ENCODE data around the gene LYPD6B.

Gene LYPD6B

GRCh38 chr2:149012545-149012944 lies 26.0 kb upstream of the LYPD6B start:
- FAIRE-seq = no peak

GRCh38 chr2:149015501-149015900 lies 23.0 kb upstream of the LYPD6B start:
- no peak for FAIRE-seq

GRCh38 chr2:149015926-149016563 lies 22.5 kb upstream of the LYPD6B start:
- FAIRE-seq = no peak

- FAIRE-seq = no peak
Observed at GRCh38 chr2:149017116-149017985, 21.1 kb upstream of the LYPD6B start.

- no peak for FAIRE-seq
Observed at GRCh38 chr2:149018981-149019380, 19.5 kb upstream of the LYPD6B start.

GRCh38 chr2:149019768-149020167 lies 18.7 kb upstream of the LYPD6B start:
- FAIRE-seq = no peak

- FAIRE-seq = no peak
Observed at GRCh38 chr2:149020432-149020851, 18.1 kb upstream of the LYPD6B start.

GRCh38 chr2:149021271-149021719 lies 17.2 kb upstream of the LYPD6B start:
- FAIRE-seq = no peak

GRCh38 chr2:149021761-149022160 lies 16.7 kb upstream of the LYPD6B start:
- FAIRE-seq = no peak

GRCh38 chr2:149023091-149023490 lies 15.4 kb upstream of the LYPD6B start:
- no peak for FAIRE-seq

- FAIRE-seq = no peak
Observed at GRCh38 chr2:149027590-149028250, 10.8 kb upstream of the LYPD6B start.

GRCh38 chr2:149028377-149028776 lies 10.1 kb upstream of the LYPD6B start:
- no peak for FAIRE-seq

- no peak for FAIRE-seq
Observed at GRCh38 chr2:149028891-149029290, 9.6 kb upstream of the LYPD6B start.

- no peak for FAIRE-seq
Observed at GRCh38 chr2:149029307-149029965, 9.1 kb upstream of the LYPD6B start.

GRCh38 chr2:149031396-149031795 lies 7.1 kb upstream of the LYPD6B start:
- no peak for FAIRE-seq

GRCh38 chr2:149033716-149034115 lies 4.8 kb upstream of the LYPD6B start:
- no peak for FAIRE-seq

GRCh38 chr2:149034406-149034805 lies 4.1 kb upstream of the LYPD6B start:
- FAIRE-seq = no peak

- no peak for FAIRE-seq
Observed at GRCh38 chr2:149036507-149037293, 1.8 kb upstream of the LYPD6B start.

GRCh38 chr2:149037851-149038250 lies 648 bp upstream of the LYPD6B start:
- no peak for FAIRE-seq

- no peak for FAIRE-seq
Observed at GRCh38 chr2:149039213-149039724, 770 bp downstream of the LYPD6B start.

GRCh38 chr2:149040451-149040850 lies 2.0 kb downstream of the LYPD6B start:
- FAIRE-seq = no peak

GRCh38 chr2:149041482-149041881 lies 3.0 kb downstream of the LYPD6B start:
- no peak for FAIRE-seq

All from colon (tissue), 2 donors.